Nephron (organoid): ENCODE results near the gene FUNDC2.

Experiments used
- H3K27ac Mint-ChIP-seq, 3 experiments: 2 replicates each; pipeline ENCODE4 v1.8.0; 2020; ENCODE audit warnings: mixed read lengths in 3 of 3, mild to moderate bottlenecking in 2 of 3, moderate library complexity in 1 of 3
- H3K27me3 Mint-ChIP-seq: 2 replicates; pipeline ENCODE4 v1.8.0; 2021; ENCODE audit warnings: low read depth, mild to moderate bottlenecking, moderate library complexity, mixed read lengths
- H3K36me3 Mint-ChIP-seq: 2 replicates; pipeline ENCODE4 v1.8.0; 2020; ENCODE audit warnings: low read depth, mixed read lengths
- H3K4me1 Mint-ChIP-seq: 2 replicates; pipeline ENCODE4 v1.8.0; 2020; ENCODE audit warnings: mixed read lengths
- H3K4me3 Mint-ChIP-seq, 3 experiments: 2 replicates each; pipeline ENCODE4 v1.8.0; 2020; ENCODE audit warnings: mild to moderate bottlenecking in 3 of 3, mixed read lengths in 3 of 3, moderate library complexity in 2 of 3
- H3K9me3 Mint-ChIP-seq: 2 replicates; pipeline ENCODE4 v1.8.0; 2020; ENCODE audit warnings: mixed read lengths
- CTCF ChIP-seq, 3 experiments: fragments of 200-600 bp; sonication (generic); IDR thresholded peaks; one replicate each; pipeline ENCODE4 v1.5.0; 2021; ENCODE audit warnings: antibody characterized with exemption in 3 of 3; ENCODE audit not compliant: unreplicated experiment in 3 of 3

The FUNDC2 gene

GRCh38 chrX:155071694-155072280 is 45.1 kb downstream of the FUNDC2 start:
- Mint-ChIP-seq H3K27me3 (no peaks in the 10 kb centered on the region), H3K4me1 (peaks cover 22% of the 10 kb centered on the region), H3K4me3 (peak overlapping the region; percentile 94 to 95 (median 94)), H3K36me3 (peaks cover 24% of the 10 kb centered on the region), H3K9me3 (peaks cover 7% of the 10 kb centered on the region), H3K27ac (peak overlapping the region; percentile 58 to 93 (median 91))
- no peak for TF ChIP-seq CTCF (IDR thresholded peaks at IDR 0.05; ENCODE audit: unreplicated experiment in 3 of 3)

GRCh38 chrX:155086202-155086840 is 59.7 kb downstream of the FUNDC2 start:
- H3K9me3 Mint-ChIP-seq: peaks cover 5% of the 10 kb centered on the region
- TF ChIP-seq CTCF (IDR thresholded peaks at IDR 0.05; ENCODE audit: unreplicated experiment in 3 of 3): peak; percentile 13 to 23 (median 17)
- H3K27ac Mint-ChIP-seq: no peak overlapping the region
- H3K4me3 Mint-ChIP-seq: no peak overlapping the region
- peaks cover 33% of the 10 kb centered on the region for H3K36me3 Mint-ChIP-seq
- H3K4me1 Mint-ChIP-seq: no peaks in the 10 kb centered on the region
- no peaks in the 10 kb centered on the region for H3K27me3 Mint-ChIP-seq

- Mint-ChIP-seq H3K27me3 (no peaks in the 10 kb centered on the region), H3K4me1 (no peaks in the 10 kb centered on the region), H3K4me3 (no peak overlapping the region), H3K9me3 (peaks cover 5% of the 10 kb centered on the region), H3K36me3 (peaks cover 29% of the 10 kb centered on the region), H3K27ac (no peak overlapping the region)
- TF ChIP-seq CTCF (IDR thresholded peaks at IDR 0.05; ENCODE audit: unreplicated experiment in 3 of 3): no peak
These were observed 60.5 kb downstream of the FUNDC2 start for GRCh38 chrX:155086961-155087735.

GRCh38 chrX:155094468-155095061 is 67.9 kb downstream of the FUNDC2 start:
- Mint-ChIP-seq H3K4me1 (no peaks in the 10 kb centered on the region), H3K9me3 (no peaks in the 10 kb centered on the region), H3K4me3 (no peak overlapping the region), H3K36me3 (peaks cover 23% of the 10 kb centered on the region), H3K27me3 (no peaks in the 10 kb centered on the region), H3K27ac (no peak overlapping the region)
- peak; percentile 46 to 61 (median 61) for TF ChIP-seq CTCF (IDR thresholded peaks at IDR 0.05; ENCODE audit: unreplicated experiment in 3 of 3)

- TF ChIP-seq CTCF (IDR thresholded peaks at IDR 0.05; ENCODE audit: unreplicated experiment in 3 of 3): no peak
- H3K36me3 Mint-ChIP-seq: peaks cover 30% of the 10 kb centered on the region
- H3K9me3 Mint-ChIP-seq: no peaks in the 10 kb centered on the region
- no peak overlapping the region for H3K4me3 Mint-ChIP-seq
- no peaks in the 10 kb centered on the region for H3K4me1 Mint-ChIP-seq
- H3K27ac Mint-ChIP-seq: no peak overlapping the region
- no peaks in the 10 kb centered on the region for H3K27me3 Mint-ChIP-seq
These were observed 79.3 kb downstream of the FUNDC2 start for GRCh38 chrX:155105919-155106318.
